22Rv1 (cell line): ENCODE data around the gene NAA10.

Experiments used
- CTCF ChIP-seq: fragments of 450-650 bp; IDR thresholded peaks from 2 replicates; pipeline ENCODE4 v1.5.1; 2017; ENCODE audit warnings: mild to moderate bottlenecking
- ZFX ChIP-seq: fragments of 450-650 bp; IDR thresholded peaks from 2 replicates; pipeline ENCODE4 v1.6.1; 2017; ENCODE audit warnings: antibody characterized with exemption, borderline replicate concordance

GRCh38 chrX:153913211-153913610 lies 21.6 kb downstream of the NAA10 start:
- no peak for TF ChIP-seq CTCF
- TF ChIP-seq ZFX: no peak
